Stimulated activated CD8-positive, alpha-beta memory T cell treated with anti-CD3 and anti-CD28 coated beads, Interleukin-7, amount 100 ng/mL, for 24 hours (primary cell): Measurements from ENCODE around the gene SORL1.

Experiments
- DNase-seq: peaks from one replicate; pipeline ENCODE4 v3.0.0-alpha.2; 2020; ENCODE audit warnings: low read depth

The SORL1 gene

DNA sequence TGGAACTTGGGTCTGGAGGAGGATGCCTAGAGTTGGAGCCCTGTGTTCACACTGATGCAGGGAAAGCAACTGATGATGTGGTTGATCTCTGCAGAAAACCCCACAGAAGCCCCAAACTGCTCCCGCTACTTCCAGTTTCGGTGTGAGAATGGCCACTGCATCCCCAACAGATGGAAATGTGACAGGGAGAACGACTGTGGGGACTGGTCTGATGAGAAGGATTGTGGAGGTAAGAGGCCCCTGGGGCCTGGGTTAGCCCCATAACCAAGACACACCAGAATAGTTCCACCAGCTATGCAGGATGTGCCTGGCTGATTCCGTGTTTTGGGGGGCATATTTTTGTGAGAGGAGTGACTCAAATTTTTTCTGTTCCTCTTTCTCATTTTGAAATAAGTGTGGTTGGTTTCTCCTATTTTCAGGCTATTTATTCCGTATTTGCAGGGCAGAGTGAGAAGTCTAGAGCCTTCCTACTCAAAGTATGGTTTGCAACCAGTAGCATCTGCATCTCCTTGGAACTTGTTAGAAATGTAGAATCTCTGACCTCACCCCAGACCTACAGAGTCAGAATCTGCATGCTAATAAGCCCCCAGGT is 137.9 kb downstream of the SORL1 start:
- DNase-seq, result no peak

DNA sequence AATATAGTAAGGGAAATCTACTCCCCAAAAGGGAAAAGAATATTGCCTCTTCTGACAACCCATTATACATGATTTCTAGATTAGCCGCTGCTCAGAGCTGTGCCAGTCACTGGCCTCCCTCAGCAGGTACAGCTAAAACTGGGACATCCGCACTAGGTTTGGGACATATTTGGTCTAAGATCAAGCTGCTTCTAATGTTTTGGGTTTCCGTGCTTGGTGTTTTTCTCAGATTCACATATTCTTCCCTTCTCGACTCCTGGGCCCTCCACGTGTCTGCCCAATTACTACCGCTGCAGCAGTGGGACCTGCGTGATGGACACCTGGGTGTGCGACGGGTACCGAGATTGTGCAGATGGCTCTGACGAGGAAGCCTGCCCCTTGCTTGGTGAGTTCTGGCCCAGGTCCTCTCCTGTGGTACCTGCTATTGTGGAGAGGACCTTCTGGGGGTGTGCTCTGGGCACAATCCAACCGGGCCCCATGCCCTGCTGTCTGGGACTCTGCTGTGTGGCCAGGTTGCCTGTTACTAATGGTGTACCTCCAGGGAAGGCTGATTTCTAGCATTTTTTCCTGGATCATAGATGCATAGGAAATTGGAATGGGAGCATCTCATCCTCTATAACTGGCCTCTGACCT is 138.8 kb downstream of the SORL1 start:
- no peak for DNase-seq

GRCh38 chr11:121591405-121592033 is 139.4 kb downstream of the SORL1 start:
- peak; percentile 36 for DNase-seq

- no peak for DNase-seq
These were observed 140.6 kb downstream of the SORL1 start for GRCh38 chr11:121592708-121593107.

DNA sequence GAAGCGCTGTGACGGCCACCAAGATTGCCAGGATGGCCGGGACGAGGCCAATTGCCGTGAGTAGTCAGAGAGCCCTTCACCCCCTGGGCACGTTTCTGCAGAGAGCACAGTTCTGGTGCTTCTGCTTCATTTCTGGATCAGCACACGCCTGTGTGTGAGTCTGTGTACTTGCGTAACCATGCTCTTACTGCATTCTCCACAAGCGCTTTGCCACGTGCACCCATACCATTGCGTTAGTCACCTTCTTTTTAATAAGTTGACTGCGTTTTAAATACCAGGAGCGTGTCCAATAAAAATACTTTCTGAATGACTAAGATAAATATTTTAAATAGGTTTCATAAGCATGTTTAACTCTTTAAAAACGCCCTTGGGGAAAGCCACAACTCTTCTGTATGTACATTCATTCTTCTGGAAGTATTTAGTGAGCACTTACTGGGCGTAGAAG is 143.6 kb downstream of the SORL1 start:
- DNase-seq, result no peak

- no peak for DNase-seq
These were observed 144.4 kb downstream of the SORL1 start for GRCh38 chr11:121596195-121597155.

- no peak for DNase-seq
These were observed 151.2 kb downstream of the SORL1 start for GRCh38 chr11:121603316-121603715.

DNA sequence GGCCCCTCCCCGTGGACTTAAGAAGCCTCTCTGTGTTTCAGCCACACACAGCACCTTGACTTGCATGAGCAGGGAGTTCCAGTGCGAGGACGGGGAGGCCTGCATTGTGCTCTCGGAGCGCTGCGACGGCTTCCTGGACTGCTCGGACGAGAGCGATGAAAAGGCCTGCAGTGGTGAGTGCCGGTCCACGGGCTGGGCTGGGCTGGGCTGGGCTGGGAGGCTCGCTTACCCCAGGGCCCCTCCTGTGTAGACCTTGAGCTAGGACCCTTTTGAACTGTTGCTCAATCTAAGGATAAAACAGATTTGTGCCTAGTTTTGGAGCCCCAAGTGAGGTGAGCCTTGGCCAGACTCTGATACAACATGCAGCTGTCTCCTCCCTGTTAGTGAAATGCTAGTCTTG is 152.0 kb downstream of the SORL1 start:
- DNase-seq, result no peak

DNA sequence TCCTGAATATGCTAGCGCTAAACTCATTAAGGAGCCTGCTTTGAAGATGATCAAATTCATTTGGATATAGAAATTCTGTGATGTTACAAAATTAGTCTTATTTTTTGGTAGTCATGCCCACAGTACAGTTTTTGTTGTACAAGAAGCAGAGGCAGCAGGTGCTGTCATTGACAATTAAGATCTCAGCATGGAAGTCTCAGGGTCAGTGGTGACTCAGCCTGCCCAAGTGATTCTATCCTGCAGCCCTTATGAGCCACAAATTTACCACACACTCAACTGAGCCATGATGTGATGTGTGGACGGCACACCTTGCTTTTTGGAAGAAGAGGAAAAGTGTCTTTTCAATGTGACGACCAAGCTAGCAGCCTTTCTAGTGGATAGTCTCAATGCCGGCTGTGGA is 154.2 kb downstream of the SORL1 start:
- DNase-seq, result no peak

GRCh38 chr11:121607341-121607740 is 155.2 kb downstream of the SORL1 start:
- DNase-seq, result no peak

GRCh38 chr11:121608545-121609098 is 156.5 kb downstream of the SORL1 start:
- DNase-seq, result no peak

DNA sequence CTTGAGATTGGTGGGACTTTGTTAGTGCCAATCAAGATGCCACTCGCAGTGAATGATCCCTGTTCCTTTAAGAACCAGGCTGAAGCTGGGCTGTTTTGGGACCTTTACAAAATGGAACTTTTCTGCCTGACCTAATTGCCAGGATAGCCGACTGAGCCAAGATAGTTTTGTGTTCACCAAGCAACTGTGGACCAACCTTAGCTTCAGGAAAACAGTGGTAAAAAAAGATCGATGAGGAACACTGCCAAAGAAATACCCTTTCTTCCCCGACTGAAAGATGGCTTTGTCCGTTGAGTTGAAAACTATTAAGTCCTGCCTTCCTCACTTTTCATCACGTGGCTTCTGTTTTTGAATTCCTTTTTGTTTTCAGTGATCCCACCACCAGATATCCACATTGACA is 158.6 kb downstream of the SORL1 start:
- no peak for DNase-seq

GRCh38 chr11:121611242-121611641 is 159.1 kb downstream of the SORL1 start:
- DNase-seq, result no peak

DNA sequence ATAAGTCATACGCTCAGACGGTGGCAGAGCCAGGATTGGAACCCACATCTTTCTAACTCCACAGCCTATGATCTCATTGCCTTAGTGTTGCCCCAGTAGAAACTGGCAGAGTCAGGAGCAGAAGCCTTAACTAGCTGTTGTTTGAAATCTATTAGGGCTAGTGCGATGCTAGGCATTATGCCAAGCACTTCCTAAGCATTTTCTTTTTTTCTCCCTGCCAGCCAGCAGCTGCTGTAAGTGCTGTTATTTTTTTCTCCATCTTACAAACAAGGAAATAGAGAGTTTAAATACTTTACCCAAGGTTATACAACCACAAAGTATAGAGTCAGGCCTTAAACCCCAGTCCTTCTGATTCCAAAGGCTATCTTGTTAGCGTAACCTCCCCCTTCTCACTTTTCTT is 161.6 kb downstream of the SORL1 start:
- no peak for DNase-seq

DNA sequence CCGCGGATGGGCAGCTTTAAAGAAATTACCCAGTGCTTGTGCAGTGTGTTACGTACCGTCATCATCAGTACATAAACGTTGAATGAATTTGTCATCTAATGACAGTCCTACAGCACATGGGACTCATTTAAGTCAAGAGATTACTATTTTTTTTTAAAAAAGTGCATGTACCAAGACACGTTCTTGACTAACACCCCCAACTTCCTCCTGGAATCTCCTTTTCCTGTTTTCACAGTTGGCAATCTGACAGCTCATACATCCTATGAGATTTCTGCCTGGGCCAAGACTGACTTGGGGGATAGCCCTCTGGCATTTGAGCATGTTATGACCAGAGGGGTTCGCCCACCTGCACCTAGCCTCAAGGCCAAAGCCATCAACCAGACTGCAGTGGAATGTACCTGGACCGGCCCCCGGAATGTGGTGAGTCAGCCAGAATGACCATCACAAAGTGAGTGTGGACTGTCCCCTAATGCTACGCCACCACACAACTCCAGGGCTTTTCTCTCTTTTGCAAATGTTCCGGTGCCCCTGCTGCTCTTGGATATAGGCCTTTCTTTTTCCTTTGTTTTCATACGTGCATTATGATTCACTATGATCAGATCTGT is 162.6 kb downstream of the SORL1 start:
- DNase-seq, result no peak

DNA sequence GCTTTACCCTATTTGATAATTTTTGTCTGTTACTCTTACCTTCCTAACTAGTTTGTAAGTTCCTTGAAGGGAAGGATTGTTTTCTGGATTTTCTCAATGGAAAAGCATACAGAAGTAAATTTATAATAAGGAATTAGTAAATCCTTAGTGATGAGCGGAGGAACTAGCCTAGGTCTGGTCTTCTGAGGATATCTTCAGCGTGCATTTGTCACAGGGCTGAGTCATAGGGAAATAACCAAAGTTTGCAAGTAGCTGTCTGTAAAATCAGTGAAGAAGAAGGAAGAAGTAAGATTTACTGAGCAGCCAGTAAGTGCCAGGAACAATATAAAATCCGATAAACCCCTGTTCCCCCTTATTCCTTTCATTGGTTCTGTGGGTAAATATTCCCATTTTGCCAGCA is 163.4 kb downstream of the SORL1 start:
- DNase-seq, result no peak

DNA sequence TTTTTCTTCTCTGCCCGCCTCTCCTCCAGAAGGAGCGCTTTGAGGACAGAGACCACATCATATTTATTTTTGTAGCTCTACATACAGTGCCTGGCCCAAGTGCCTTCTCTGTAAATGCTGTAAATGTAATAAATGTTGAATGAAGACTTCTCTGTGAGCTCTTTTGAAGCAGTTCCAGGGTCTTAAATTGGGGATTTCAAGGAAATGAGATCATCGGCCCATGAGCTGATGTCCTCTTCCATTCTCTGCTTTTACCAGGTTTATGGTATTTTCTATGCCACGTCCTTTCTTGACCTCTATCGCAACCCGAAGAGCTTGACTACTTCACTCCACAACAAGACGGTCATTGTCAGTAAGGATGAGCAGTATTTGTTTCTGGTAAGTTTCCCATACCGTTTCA is 166.4 kb downstream of the SORL1 start:
- no peak for DNase-seq

DNA sequence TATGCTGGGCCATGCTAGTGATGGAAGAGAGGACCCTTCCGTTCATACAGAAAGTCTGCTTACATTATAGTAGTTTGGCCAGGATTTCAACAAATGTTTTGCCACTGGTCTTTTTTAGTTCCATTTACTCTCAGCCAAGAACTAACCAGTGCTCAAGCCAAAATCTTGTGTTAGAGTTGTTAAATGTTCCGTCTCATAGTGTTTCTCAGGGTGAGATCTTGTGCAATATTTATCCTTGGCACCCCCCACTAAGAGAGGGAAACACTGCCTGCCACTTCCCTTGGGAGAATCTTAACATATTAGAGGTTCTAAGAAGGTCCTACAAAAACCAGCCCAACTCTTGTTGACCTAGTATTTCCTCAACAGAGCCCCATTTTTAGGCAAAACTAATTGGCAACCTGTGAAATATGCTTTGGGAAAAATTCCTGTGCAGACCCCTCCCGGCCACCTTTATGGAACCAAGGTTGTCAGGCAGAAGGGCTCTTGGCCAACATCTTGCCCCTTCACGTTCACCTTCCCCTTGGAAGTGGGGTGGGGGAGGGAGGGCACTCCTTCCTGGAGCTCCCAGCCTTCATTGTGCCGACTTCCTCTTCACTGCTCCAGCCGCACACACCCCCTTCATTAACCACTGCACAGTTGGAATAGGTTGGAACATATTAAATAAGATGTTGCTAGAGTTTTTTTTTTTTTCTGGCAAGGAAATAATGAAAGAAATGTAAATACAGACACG is 173.8 kb downstream of the SORL1 start:
- DNase-seq, result no peak

DNA sequence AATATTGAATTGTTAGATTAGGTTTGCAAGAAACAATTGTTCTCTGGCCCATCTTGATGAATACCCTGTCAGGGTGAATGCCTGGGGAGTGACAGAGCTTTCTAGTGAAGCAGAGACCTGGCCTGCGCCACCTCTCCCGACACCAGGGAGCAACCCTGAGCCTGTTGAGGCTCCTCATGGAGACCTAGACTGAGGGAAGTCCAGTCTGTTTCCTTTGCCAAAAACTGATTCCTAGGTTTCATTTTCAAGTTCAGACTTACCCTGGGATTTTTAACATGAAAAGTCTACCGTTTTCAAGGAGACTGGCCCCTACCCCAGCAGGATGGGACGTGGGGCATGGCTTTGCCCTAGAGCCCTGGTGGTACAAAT is 174.4 kb downstream of the SORL1 start:
- no peak for DNase-seq

- no peak for DNase-seq
These were observed 174.9 kb downstream of the SORL1 start for GRCh38 chr11:121626980-121627379.

DNA sequence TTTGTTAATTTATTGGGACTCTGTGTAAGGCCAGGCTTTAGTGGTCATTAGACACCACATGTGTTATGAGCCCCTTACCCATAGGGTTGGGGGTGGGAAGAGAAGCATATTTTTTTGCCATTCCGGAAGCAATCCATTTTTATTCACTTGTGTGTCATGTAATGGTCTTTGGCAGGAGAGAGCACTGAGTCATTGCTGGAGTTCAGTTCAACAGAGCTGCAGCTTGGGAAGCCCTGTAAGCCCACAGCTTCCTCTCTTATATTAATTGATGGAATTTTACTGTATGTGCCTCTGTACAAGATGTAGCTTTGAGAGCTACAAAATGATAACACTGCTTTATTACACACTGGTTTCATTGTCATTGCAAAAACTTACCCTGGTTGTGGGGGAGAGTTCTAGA is 177.9 kb downstream of the SORL1 start:
- DNase-seq, result no peak
